GM19240 (cell line): Measurements from ENCODE around the gene BTBD2.

Experiments
- DNase-seq: peaks from one replicate; pipeline ENCODE4 v3.0.0; 2011; ENCODE audit warnings: low spot score; ENCODE audit not compliant: insufficient read length

Gene BTBD2

DNA sequence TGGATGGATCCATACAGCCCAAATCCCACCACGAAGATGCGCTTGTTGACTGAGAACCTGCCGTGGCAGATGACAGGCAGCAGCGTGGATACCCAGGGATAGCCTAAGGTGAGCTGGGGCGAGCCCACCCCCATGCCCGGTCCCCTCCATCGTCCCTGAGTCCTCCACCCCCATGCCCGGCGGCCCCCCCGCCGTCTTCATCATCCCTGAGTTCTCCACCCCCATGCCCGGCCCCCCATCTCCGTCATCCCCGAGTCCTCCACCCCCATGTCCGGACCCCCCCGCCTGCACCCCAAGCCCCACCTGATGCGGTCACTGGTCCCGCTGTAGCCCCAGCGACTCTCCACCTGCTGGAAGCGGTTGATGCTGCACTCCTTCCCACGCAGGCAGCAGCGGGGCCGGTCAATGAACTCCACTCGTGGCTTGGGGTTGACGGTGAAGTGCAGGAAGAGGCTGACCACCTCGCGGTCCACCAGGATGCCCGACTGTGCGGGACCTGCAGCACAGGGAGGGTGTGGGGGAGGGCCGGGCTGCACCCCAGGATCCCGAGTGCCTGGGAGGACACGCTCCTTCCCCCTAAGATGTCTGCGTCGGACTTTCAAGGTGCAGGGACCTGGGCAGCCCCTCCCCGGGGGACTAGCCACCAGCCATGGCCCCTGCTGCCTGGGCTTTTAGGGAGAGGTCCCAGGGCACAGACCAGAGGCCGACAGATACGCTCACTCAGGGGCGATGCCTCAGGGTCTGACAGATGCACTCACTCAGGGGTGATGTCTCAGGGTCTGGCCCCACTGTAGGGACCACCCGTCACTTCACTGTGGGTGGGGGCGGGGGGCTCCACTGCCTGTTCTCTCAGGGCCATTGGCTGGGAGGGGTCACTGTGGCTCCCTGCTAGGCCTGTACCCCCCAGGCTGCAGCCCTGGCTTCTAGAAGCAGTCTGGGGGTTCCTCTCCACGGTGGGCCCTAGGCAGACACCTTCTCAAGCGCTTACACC, 28.0 kb downstream of the BTBD2 start:
- no peak for DNase-seq

DNA sequence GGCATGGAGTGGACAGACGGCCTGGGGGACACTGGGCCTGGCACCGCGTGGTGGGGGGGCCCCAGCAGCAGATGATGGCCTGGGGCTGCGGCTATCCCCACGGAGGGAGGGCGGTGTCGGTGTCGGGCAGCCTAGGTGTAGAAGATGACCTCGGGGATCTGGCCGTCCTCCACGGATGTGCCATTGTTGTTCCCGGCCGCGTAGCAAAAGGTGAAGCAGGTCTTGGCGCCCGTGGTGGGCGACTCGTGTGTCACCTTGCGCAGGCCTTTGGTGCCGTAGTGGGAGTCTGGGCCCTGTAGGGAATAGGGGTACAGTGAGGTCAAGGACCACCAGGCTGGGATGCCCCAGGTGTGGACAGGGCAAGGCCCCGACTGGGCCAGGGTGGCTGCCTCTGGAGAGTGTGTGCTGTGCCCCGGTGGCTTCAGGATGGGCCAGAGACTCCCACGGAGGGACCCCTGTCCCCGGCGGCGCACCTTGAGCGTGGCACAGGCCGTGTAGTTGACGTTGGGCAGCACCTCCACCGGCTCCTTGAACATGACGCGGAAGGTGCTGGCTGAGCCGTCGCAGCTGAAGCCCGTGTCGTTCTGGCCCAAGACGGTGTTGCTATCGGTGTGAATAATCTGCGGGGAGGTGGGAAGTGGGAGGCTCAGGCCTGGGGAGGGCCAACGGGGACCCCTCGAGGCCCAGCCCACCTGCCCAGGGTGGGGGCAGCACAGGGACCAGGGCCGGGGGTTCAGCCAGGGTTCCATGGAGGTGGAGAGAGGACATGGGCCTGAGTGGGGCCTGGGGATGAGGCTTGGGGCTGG, 29.0 kb downstream of the BTBD2 start:
- DNase-seq: no peak

- no peak for DNase-seq
These were observed 29.7 kb downstream of the BTBD2 start for GRCh38 chr19:1985588-1986356.

GRCh38 chr19:1984357-1984756, 31.2 kb downstream of the BTBD2 start:
- no peak for DNase-seq

DNA sequence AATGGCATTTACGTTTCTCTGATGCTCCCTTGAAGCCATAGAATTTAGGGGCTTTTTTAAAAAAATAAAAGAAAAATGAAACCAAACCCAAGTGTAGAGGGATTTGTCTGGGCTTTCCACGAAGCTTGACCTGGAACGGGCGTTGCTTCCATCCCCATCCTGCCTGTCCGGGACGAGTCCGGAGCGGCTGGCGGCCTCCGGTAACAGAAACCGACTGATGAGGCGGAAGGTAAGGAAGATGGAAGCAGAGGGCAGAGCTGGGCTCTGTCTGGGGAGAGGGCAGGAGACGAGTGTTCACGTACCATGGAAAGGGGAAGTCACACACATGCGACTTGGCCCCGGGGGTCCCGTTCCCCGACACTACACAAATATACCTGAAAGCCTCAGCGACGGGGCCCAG, 34.3 kb downstream of the BTBD2 start:
- no peak for DNase-seq

GRCh38 chr19:1980809-1981181, 34.7 kb downstream of the BTBD2 start:
- DNase-seq: no peak

DNA sequence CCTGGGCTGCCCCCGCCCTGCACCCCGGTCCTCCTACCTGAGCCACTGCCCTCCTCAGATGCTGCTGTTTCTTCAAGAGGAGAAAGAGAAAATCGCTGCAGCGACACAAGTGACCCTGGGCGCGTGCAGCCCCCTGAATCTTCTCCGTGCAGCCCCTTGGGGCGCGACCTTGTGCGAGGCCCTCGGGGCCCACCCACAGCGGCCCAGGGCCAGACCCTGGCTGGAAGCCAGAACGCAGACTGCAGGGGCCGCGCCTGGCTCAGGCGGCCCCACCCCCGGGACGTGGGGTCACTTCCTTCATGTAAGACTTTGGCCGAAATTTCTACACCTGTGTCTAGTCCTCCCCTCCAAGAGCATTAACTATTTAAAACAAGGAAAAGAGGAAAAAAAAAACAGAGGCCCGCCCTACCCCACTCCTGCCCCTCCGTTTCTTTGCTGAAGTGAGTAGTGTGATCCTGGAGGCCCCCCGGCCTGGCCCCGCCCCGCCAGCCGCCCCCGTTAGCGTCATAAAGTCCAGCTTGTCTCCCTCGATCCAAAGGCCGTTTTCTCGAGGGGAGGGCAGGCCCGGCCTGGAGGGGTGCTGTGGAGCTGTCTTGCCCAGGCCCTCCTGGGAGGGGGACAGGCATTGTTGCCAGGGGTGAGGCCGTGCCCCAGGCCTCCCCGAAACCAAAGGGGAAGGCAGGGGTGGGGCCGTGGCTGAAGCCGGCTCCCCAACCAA, 35.3 kb downstream of the BTBD2 start:
- DNase-seq: no peak

- DNase-seq: no peak
These were observed 35.9 kb downstream of the BTBD2 start for GRCh38 chr19:1979642-1980041.

DNA sequence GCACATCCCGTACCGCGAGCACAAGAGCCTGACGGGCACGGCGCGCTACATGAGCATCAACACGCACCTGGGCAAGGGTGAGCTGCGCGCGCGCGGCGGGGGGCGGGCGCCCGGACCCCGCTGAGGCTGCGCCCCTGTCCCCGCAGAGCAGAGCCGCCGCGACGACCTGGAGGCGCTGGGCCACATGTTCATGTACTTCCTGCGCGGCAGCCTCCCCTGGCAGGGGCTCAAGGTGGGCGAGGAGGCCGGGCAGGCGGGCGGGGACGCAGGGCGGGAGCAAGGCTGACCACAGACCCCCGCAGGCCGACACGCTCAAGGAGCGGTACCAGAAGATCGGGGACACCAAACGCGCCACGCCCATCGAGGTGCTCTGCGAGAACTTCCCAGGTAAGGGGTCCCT, 36.5 kb downstream of the BTBD2 start:
- no peak for DNase-seq

- no peak for DNase-seq
These were observed 37.1 kb downstream of the BTBD2 start for GRCh38 chr19:1978346-1978894.

DNA sequence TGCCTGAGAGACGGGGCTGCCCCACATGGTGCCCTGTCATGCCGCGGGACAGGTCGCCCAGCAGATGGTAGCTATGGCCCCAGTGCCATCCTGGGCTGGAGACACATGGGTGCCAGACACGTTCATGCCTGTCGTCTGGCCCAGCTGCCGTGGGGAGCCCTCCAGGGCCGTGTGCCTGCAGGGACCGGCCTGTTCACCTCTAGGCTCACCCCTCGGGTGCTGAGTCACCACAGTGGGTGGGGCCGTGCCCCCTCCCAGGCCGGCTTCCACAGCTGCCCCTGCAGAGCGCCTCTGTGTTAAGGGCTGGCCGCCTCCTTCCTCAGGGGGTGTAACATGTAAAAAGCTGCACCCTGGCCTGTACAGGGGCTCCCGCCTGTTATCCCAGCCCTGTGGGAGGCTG, 38.4 kb downstream of the BTBD2 start:
- no peak for DNase-seq

DNA sequence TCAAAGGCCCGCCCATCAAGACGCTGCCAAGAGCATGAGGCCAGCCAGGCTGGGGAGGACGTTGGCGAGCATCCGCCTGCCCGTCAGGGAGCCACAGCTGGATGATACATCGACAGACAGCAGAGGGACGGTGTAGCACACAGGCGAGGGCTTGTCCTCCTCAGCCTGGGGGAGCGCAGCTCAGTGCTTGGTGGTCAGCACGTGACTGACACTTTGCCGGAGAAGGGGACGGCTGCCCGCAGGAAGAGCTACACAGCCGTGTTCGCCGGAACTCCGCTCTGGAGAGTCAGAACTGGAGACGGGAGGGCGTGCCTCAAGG, 40.4 kb downstream of the BTBD2 start:
- DNase-seq: no peak

DNA sequence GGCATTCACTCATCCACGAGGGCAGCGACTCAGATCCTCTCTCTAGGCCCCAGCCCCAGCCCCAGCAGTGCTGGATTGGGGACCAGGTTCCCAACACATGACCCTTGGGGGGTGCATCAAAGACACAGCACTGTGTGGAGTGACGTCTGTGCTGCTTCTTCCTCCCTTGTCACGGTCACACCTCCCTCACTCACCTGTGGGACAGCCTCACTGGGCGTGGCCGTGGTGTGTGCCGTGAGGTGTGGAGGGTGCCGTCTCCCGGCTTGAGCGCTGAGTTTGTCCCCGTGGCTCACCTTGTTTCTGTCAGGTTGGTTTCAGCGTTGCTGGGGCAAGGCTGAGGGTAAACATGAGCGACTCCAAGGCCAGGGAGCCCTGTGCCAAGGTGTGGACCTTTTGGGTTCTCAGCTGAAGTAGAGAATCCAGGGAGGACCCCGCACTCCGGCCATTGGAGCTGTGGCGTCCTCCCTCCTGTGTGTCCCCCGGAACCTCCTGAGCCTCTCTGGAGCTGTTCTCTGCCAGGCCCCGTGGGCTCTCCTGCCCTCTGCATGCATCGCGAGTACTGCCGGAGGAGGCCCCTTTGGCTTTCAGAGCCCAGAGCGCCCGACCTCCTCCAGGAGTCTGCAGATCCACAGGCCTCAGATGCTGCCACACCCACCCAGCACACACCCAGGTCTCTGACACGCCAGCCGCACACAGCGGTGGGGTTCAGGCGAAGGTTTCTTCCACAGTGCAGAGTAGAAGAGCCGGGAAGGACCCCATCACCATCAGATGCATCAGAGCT, 40.9 kb downstream of the BTBD2 start:
- no peak for DNase-seq

- DNase-seq: no peak
These were observed 44.6 kb downstream of the BTBD2 start for GRCh38 chr19:1970806-1971502.

DNA sequence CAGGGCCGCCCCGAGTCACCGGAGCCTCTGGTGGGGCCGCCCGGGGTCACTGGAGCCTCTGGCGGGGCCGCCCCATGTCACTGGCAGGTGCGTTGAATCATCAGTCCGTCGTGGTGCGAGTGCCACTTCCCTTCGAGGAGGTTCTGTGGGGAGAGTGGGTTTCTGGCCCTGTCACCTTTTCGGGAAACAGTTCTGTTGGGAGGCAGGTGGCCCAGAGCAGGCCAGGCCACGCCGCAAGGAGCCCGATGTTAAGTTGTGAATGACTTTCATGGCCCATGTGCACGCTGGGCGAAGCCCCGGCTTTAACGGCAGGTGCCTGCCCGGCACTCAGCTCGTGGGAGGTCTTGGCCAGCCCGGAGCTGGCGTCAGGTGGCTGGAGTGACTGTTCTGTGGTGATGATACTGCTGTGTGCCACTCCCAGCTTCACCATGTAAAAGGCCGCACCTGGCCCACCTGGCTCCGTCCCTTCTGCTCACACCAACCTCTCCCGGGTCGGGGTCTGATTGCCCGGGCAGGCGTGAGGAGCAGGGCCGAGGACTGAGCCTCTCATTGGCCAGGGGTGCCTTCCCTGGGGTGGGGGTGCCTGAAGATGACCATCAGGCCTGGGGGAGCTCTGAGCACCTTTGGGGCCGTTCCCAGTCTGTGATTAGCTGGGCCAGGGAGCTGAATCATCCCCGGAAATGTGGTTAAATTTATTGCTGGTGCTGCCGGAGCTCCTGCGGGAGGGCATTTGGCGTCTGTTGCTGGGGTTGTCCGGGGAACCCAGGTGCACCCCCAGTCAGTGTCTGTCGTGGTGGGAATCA, 45.3 kb downstream of the BTBD2 start:
- no peak for DNase-seq

- DNase-seq: no peak
These were observed 46.1 kb downstream of the BTBD2 start for GRCh38 chr19:1969176-1970002.

DNA sequence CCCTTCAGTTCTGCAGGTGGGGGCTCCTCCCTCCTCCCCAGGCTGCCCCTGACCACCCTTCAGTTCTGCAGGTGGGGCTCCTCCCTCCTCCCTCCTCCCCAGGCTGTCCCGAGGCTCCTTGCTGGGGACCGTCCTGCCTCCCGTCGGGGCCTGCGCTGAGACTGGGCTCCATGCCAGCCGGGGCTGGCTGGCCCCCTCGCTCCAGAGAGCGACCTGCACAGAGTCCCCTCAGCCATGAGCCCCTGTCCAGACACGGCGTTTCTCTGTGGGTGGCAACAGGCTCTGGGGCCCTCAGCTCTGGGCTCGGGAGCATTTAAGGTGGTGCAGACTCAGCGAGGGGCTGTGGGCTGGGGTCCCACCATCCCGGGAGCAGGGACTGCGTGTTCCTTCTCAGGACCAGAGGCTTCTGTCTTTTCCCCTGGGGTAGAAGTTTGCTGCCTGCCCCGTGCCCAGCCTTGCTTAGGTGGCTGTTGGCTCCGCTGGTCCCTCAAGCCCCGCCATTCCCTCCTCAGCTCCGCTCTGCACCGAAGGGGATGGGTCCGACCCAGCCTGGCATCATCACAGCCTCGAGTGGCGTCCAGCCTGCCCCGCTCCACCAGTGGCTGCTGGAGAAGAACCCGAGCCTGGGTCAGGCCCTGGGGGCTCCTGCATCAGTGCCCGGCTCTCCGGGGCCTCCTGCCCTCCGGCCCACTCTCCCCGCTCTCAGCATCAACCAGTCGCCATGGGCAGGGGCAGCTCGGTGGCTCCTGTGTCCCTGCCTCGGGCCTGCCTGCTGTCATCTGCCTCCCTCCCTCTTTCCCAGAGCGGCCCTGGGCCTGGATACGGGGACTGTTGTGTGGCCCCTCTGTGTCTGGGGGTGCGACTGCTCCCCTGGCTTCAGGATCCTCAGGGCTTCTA, 47.0 kb downstream of the BTBD2 start:
- DNase-seq: no peak
